GM19035 (cell line): Measurements from ENCODE around the gene ROR1.
"Not testable (repeated sequence)": the region's sequence is repeated elsewhere in the genome, so short reads cannot be mapped to it uniquely, and the experiment has no call there.

Experiments
- ATAC-seq: cut with Tn5 transposase; IDR thresholded peaks from one replicate; pipeline ENCODE4 v1.9.1; 2021; ENCODE audit not compliant: unreplicated experiment

ROR1 gene

DNA sequence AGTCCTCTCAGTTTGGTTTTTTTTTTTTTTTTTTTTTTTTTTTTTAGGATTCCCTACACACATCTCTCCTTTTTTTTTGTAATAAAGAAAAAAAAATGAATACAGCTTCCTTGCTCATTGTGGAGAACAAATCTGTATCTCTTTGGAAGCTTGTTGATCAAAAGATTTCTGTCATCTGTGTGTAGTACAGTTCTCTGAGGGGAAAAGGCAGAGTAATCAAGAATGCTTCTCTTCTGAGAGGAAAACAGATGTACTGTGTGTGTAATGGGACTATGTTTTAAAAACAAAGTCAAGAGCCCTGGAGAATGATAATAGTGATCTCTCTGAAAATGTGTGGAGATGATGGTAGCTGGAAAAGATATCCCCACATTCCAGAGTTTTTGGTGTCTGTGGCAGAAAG lies 16.5 kb upstream of the ROR1 start:
- ATAC-seq, result no peak

DNA sequence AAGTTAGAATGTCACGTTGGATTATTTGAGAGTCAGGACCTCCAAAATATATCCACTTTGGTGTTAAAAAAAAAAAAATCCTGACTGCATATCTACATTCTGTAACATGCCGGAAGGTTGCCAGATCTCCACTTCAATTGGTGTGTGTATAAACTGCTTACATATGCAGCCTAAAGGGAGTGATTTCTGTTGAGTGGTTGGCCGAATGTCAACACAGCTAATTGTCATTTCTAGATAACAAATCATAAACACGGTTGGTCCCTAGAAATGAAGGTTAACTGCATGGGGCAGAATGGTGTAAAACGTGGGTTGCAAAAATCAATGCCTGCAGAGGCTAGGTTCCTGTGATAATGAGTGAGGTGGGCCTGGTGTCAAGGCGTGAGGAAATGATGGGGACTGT lies 15.0 kb upstream of the ROR1 start:
- no peak for ATAC-seq

DNA sequence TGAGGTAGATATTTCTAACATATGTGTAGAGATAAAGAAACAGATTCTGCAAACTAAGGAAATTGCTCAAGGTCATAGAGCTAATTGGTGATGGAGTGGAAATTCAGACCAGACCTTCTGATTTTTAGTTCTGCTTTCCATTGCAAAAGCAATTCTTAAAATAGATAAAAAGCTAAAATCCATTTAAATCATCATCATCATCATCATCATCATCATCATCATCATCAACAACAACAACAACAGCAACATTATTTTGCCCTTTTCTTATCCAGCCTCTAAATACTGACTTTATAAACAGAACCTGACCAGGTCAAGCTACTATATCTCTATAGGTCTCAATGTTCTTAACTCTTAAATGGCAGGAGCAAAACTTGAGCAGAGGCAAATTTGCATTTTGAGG lies 14.0 kb upstream of the ROR1 start:
- ATAC-seq, result no peak

DNA sequence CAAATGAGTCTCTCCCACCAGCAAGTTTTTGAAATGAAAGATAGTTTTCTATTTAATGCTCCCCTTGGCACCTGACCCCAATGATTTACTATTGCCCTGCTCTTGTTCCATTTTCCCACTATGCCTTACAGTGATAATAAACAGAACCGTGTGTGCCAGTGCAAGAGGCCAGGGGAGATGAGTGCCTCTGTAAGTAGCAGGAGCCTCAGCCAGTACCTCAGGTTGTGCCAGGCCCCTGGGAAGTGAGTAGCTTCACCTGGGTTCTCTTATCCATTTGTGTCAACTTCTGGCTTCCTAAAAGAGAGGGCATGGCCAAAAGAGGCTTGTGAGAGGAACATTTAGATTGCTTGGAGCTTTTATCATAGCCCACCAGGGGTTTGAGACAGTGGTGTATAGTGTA lies 3.4 kb upstream of the ROR1 start:
- ATAC-seq, result no peak

DNA sequence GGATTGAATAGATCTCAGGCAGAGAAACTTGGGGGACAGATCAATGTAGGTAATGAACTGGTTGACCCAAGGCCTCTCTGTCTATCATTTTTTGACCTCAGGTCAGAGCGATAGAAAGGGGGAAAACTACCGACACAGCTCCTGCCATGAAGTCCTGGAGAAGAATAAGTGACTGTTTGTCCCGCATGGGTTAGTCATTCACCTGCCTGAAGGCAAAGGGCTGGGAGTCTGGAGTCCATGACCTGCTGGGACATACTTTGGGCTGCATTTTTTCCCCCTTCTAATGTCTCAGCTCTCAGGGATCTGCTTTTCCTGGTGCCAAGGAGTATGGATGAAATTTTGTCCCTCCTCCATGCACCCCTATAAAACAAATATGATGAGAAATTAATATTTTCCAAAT lies 1.6 kb upstream of the ROR1 start:
- ATAC-seq, result no peak

DNA sequence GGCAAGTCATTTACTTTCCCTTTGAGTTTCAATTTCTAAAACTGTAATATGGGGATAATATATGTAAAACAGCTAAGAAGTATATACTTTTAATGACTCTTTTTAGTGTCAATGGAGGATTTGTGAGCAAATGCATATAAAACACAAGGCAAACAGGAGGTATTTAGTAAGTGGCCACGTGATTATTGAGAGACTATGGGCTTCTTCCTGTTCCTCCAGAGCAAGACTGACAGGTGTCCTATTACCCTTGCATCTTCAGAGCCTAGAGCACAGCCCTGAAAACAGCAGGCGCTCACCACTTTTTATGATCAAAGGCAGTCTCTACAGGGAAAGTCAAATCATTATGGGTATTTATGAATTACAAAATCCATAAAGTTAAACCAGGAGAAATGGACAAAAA lies 941 bp upstream of the ROR1 start:
- no peak for ATAC-seq

DNA sequence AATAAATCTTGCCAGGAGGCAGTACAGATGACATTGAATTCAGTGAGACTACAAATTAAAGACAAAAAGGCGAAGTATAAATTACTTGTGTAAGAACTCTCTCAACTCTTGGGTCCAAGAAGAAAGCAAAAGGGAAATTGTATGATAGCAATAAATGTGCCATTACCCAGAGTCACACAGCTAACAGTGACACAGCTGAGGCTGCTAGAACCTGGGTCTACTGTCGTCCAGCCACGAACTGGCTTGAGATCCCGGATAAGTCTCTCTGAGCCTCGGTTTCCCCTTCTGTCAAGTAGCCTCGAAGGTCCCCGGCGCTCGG lies 362 bp upstream of the ROR1 start:
- ATAC-seq, result no peak

DNA sequence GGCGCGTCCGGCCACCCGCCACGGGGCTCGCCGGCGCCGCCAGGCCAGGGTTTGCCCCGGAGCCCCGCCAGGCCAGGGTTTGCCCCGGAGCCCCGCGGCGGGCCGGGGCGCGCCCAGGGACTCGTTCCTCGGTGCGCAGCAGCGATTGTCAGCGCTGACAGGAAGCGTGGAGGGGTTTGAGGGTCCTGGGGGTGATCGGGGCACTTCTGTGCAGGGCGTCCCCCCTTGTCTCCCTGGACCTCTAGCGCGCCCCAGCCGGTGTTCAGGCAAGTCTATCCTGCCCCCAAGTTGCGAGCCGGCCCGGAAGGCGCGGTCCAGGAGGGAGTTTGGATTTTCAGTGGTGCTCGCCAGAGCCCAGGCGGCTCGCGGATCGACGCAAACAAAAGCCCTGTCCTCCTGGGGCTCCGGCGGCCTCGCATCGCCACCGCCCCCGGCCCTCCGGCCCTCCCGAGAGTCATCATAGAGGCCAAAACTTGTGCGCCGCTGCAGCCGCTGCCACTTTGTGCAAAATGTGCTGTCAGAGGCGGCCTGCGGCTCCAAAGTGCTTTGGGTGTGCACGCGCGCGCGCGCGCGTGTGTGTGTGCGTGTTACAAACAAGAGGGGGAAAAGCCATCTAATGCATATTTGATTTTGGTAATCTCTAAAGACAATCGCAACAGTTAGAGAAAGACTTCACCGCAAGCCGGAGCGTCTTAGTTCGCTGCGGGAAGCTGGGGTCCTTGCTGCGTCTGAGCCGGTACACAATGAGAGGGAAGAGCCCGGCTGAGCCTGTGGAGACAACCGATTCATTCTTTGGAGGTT lies 1.0 kb downstream of the ROR1 start:
- no peak for ATAC-seq

DNA sequence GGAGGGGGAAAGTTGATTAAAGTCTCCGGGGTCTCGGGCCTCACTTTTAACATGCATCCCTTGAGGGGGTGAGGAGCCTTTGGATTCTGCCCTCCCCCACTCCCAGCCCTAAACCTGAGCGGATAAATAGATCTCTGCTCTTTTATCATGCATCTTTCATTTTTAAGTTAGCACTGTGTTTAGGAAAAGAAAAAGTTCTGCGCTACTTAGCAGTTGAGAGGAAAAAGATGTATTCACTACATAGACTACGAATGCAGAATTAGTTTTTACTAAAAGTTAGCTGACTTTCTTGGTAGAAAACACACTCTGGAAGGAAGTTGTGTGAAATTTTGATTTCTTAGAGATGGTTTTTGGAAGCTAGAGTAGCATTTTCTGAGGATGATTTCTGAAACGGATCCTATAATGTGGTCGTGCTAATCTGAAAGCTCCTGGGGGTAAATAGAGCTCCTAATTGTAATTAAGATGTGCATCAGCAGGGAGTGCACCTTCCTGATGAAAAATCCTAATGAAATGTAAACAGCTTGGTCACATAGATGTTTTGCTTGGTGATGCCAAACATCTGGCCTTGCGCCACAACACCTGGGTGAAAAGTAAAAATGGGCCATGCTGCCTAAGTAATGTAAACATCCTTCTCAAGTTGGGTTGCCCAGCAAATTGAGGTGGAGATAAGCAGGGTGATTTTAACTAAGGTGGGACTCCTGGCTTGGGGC lies 1.8 kb downstream of the ROR1 start:
- ATAC-seq, result no peak

DNA sequence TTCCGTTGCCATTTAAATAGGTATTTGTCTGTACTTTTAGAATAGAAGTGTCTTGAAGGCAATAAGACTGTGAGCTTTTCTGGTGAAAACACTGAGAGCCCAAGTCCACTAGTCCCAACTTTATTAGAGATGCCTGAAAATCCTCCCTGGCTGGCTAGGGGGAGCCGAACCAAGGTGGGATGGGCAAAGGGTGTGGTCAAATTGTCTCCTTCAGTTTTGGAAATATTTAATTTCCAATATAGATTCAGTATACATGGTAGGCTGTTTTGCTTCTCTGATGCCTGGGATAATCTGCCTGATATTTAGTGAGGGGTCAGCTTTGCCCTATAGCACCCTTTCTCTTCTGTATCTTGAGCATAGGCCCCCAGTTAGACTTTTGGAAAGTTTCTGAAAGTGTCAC lies 3.5 kb downstream of the ROR1 start:
- ATAC-seq, result no peak

DNA sequence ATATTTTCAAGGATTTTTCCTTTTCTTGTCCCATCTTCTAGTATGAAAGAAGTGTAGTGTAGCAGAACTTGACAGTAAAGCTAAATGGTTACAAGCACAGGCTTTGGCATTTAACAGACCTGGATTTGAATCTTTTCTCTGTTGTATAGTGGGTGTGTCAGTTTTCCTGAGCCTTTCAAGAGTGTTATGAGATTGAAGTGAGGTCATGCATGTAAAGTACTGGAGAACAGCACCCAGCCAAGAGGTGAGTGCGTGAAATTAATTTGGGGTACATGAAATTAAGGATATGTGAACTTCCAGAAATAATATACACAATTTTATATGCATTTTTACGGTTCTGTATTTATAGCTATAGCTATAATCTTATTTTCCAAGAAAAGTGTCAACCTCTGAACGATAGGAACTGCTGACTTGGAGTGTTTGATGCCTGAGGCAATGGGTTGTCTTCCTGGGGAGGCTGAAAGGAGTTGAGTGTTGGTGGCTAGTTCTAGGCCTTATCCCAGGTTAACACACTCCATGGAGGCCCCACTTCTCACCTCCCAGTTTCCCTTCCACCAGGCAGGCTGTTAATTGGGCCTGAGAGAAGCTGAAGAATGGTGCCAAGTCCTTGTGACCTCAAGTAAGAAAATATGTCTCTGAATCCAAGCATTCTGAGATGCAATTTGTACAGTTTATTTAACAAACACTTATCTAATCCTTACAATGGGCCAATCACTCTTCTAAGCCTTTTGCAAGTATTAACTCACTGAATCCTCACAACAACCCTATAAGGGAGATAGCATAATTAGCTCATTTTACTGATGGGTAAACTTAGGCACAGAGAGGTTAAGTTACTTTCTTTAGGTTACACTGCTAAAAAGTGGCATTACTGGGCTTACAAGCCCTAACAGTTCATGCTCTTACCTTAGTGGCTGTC lies 4.4 kb downstream of the ROR1 start:
- ATAC-seq, result no peak

DNA sequence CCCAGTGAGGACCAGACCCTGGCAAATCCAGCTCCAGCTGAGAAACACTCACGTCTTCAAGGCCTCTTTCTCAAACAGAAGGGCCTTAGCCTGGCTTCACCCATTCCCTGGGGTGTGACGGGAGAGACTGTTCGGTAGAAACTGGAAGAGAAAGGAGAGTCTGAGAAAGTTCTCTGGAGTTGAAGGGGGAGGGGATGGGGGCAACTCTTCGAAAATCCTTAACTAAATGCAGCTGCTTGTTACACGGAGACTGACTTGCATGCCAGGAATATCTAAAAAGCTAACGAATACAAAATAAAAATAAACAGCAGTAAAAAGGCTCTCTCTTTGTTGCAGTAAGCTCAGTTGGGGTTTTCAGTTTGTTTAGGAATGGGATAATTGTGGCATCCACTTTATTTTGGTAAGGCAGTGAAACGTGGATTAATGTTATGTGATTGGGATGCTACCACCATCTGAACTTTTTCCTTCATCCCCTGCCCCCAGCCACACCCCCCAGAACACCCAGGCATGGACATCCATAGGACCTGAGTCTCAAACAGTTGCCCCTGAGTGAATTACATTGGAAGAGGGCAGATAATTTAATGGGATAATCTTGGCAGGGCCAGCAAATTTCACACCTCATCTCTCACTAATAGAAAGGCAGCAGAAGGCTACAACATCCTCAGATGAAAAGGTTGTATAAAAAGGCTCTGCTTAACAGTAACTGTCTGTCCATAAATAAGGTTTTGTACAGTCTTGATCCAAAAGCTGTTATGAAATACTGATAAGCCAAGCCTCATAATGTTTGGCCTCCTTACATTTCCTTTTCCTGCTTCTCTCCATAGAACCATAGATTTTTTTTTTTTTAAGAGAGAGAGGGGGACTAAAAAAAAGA lies 5.8 kb downstream of the ROR1 start:
- no peak for ATAC-seq

DNA sequence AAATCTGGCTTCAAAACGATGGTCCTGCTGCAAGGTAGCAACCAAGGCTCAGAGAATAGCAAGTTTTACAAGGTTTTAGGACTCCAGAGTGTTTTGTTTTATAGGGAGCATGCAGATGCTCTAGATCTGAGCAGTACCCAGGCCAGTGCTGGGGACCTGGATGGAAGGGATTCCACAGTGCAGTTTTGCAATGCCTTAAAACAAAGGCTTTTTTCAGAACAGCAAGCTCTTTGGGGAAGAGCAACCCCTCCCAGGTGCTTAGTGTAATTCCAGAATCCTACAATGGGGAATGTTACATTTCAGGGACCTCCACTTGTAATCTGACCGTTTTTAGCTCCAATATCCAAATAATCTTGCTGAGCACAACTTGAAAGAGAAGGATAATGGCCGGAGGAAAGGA lies 6.7 kb downstream of the ROR1 start:
- ATAC-seq, result no peak

DNA sequence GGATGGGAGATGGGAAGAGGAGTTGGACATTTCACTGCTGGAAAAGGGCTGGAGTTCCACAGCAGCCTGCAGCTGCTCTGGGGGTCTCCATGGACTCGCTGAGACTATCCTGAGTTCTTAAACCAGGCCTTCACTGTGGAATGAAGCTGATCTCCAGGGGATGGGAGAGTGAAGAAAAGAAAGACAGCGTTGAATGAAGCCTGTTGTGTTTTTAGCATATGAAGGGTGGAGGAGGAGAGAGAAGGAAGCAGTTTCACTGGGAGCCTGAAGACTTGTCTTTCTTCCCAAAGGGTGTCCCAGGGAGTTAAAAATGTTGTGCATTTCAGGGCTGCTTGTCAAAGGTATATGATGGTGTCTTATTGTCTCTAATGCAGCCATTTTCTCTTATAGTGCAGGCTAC lies 9.2 kb downstream of the ROR1 start:
- no peak for ATAC-seq

DNA sequence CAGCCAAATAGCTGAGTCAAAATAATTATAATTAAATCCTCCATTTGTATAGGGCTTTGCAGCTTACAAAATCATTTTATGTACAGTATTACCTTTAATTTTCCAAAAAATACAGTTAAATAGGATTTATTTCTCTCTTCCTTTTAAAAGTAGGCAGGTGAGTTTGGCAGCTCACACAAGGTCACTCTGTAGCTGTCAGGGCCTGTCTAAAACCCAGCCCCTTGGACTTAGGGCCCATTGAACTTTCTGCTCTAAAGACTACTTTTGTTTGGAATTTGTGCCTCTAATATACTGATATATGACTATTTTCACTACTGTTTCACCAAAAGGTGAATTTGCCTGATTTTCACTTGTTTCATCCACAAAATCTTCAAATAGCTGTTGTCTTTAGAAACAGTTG lies 10.3 kb downstream of the ROR1 start:
- no peak for ATAC-seq

DNA sequence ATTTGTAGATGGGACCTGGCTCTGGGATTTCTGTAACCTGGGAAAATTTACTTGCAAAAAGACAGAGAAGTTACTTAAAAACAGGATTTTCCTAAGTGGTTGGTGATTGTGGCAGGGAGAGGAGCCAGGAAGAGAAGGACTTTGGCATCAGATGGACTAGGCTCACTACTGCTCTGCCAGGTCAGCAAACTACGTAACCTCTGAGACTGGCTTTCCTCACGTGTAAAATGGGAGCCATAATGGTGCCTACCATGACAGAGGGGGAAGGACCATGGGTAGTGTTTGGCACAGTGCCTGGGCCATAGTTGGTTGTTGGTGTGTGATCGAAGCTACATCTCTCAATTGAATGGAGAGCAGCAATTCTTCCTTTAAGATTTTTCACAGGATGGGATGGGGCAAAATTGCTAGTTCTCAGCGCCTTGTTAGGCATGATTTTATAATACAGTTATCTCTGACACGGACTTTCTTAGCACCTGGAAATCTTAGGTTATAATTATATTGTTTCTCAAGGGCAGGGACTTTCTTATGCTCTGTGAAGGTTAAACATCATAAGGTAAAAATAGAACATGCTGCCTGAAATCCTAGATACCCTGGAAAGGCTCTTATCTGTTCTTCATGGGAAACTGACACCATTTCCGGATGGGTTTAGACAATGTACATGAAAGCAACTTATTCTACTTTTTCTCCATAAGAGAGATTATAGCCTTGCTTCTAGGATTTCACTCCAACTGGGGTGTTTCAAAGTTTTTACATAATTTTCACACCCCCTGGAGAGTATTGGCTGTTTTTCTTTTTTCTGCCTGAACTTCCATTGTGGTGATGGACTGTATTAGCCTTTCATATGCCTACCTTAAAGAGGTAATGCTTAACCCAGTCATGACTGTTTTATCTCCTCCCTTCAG lies 10.9 kb downstream of the ROR1 start:
- ATAC-seq, result no peak

DNA sequence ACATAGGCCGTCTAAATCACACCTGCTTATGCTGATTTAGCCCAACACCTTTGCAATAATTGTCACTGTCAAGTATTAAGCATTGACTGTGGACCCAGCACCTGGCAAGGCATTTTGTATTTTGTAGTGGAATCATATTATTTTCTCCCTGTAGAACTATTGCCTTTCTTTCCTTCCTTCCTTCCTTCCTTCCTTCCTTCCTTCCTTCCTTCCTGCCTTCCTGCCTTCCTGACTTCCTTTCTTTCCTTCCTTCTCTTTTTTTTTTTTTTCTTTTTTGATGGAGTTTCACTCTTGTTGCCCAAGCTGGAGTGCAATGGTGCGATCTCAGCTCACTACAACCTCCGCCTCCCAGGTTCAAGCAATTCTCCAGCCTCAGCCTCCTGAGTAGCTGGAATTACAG lies 13.5 kb downstream of the ROR1 start:
- ATAC-seq, result not testable (repeated sequence)

DNA sequence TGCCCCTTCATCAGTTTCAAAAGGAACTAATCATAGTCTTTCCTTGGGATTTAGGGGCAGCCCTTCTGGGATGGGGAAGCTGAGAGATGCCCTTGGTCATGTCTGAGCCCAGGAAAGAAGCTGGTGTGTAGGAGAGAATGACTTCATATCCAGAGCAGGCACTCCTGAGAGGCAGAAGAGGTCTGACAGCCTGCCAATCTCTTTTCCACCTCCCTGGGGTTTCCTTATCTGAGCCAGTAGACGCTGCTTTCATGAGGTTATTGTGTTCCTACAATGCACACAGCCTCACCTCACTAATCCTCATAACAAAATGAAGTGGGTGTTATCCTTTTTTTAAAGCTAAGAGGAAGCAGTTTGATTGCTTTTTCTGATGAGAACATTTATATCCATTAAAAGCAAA lies 14.1 kb downstream of the ROR1 start:
- ATAC-seq, result no peak

DNA sequence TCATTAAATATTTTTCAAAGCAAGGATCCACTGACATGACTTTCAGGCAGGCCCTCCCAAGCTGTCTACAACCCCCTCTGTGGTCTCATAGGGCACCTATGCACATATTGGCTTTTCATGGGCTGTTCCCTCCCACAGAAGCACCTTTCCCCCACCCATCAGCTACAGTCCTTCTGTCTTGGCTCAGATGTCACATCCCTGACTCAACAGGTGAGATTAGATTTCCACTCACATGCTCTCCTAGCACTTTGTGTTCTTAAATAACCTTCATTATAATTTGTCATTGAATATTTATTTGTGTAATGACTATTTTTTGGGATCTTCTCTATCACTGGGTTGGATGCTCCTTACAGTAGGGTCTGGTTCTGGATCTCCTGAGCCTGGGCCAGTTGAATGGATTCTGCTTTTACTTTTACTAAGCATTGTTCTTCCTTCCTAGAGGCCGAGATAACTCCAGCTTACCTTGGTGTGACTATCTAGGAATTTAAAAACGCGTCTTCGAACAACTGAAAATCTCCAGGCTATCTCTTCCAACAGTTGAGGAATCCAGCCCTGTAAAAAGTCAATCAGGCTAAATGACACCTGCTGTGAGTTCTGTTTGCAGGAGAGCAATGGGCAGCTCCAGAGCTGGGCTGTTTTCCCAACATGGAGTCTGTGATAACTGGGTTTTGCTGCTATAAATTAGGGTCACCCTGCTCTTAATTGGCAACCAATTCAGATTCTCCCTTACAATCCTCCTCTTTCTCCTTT lies 16.2 kb downstream of the ROR1 start:
- no peak for ATAC-seq
